HT-29 (cell line): ENCODE data around the gene SUSD2. TPM values are rescaled to one million over a fixed set of nuclear protein-coding genes. Genes with fewer than 3 reads are reported as not detected.
"Not testable (repeated sequence)": the region's sequence is repeated elsewhere in the genome, so short reads cannot be mapped to it uniquely, and the experiment has no call there.

ENCODE experiments used
- DNase-seq: peaks from one replicate; pipeline ENCODE4 v3.0.0-alpha.2; 2015; ENCODE audit warnings: low spot score
- total RNA-seq: library from RNA; depleted of rRNA; stranded (reverse); fragments of >200 nt; shearing (Covaris generic); gene quantifications from 2 replicates; pipeline ENCODE4 v1.2.3, GENCODE V29; 2014

Gene SUSD2
- total RNA-seq, 1 experiment from 2014 or later, result 1.2 TPM

GRCh38 chr22:24213111-24213510 is 31.8 kb downstream of the SUSD2 start:
- DNase-seq, result not testable (repeated sequence)

GRCh38 chr22:24214467-24215285 is 33.4 kb downstream of the SUSD2 start:
- no peak for DNase-seq

DNA sequence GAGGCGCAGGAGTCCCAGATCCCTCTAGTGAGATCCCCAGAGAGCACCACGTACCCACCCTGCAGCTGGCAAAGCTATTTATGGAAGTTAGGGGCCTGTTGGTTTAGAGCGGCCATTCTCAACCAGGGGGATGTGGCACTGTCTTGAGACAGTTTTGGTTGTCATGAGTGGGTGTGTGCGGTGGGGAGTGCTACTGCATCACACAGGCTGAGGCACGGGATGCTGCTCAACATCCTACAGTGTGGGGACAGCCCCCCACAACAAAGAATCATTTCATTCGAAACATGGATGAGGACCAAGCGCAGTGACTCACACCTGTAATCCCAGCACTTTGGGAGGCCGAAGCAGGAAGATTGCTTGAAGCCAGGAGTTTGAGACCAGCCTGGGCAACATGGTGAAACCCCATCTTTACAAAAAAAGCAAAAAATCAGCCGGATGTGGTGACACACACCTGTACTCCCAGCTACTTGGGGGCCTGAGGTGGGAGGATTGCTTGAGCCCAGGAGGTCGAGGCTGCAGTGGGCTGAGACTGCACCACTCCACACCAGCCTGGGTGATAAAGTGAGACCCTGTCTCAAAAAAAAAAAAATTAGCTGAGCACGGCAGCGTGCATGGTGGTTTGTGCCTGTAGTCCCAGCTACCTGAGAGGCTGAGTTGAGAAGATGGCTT is 35.4 kb downstream of the SUSD2 start:
- no peak for DNase-seq

- DNase-seq, result no peak
Measured at GRCh38 chr22:24217384-24217783, 36.1 kb downstream of the SUSD2 start.

- no peak for DNase-seq
Measured at GRCh38 chr22:24219750-24220149, 38.5 kb downstream of the SUSD2 start.

- no peak for DNase-seq
Measured at GRCh38 chr22:24224468-24224867, 43.2 kb downstream of the SUSD2 start.

- DNase-seq, result no peak
Measured at GRCh38 chr22:24225044-24225601, 43.8 kb downstream of the SUSD2 start.

DNA sequence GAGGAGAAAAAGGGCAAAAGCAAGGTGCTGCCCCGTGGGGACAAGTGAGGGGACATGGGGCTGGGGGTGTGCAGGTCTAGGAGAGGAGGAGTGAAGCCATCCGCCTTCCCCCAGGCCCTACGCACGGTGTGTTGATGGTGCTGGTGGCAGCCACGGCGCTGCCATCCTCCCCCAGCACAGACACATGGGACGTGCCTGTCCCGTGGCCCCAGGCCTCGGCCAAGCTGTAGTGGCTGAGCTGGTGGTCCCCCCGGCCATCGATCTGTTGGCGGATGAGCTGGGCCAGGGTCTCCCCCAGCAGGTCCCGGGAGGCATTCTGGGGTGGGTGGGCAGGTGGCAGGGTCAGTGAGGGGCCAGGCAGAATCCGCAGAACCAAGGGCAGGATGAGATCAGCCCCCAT is 44.7 kb downstream of the SUSD2 start:
- no peak for DNase-seq

DNA sequence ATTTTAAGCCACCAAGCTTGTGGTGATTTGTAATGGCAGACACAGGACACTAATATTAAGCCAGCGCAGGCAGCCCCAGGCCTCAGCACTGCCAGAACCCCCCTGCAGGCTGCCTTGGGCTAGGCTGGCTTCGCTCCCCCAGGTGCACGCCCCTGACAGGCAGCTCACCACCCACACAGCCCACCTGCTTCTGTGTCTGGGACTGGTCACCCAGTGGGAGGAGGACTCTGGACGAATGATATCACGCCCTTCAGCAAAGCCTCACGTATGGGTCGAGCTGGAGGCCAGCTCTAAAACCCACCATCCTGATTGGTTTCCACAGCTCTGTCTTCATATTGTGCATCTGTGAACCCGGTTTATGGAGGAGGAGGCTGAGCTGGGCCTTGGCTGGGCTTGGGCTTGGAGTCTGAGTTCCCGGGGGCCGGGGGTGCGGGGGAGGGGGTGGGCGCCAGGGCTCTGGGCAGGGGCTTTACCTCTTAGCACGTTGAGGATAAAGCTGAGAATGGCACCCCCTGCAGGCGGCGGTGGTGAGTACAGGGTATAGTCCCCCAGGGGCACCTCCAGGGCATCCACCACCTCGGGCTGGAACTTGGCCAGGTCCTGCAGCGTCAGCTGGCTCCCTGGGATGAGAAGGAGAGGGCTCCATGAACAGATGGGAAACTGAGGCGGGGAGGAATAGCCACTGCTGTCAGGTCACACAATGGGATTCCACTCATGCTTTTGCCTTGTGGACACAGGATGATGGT is 49.8 kb downstream of the SUSD2 start:
- peak; percentile 30 for DNase-seq

DNA sequence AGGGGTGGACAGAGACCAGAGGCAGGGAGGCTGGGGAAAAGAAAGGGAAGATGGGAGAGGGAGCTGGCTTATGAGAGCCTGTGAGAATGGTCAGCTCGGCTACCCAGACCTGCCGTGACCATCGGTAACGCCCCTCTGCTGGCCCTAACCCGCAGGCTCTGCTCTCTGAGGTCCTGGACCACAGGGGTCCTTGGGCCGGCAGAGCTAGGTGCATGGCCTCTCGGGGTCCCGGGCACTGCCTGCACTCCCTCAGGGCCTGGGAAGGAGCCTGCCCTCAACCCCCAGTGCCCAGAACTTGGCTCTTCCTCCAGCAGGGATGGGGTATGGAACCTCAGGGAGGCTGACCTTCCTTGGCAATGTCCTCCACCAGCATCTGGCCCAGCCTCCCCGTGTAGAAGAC is 50.4 kb downstream of the SUSD2 start:
- DNase-seq, result no peak

- DNase-seq, result no peak
Measured at GRCh38 chr22:24232124-24232523, 50.8 kb downstream of the SUSD2 start.

DNA sequence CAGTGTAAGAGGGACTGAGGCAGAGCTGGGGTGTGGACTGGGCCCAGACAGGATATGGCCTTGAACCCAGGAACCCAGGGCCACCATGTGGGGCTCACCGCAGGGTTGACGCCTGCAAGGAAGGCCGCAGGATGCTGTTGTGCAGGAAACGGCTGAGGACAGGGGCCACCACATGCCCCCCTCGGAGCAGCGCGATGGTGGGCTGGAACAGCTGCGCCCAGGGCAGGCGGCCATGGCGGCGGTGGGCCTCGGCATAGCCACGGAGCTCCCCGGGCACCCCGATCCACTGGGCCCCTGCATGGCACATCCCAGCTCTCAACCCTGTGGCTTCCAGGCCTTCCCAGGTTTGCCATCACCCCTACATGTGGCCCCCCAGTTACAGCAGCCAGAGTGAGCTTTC is 51.4 kb downstream of the SUSD2 start:
- DNase-seq, result no peak

DNA sequence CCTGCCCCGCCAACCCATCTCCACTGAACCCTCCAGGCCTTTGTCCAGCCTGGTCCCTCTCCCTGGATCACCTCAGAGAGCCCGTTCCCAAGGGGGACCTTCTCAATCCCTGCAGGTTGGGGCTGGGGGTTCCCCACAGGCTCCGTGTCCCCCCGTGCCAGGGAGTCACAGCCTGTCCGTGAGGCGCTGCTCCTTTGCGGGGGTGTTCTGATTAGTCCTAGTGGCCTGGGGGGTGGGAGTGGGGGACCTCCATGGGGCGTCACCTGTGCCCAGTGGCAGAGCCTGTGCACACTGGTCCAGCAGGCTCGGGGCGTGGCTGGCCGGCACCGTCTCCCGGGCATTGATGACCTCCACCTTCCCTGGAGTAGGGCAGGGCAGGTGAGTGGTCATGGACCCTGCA is 51.9 kb downstream of the SUSD2 start:
- DNase-seq, result no peak

- DNase-seq, result no peak
Measured at GRCh38 chr22:24233816-24234215, 52.5 kb downstream of the SUSD2 start.

- no peak for DNase-seq
Measured at GRCh38 chr22:24235315-24235714, 54.0 kb downstream of the SUSD2 start.

GRCh38 chr22:24236656-24237055 is 55.4 kb downstream of the SUSD2 start:
- DNase-seq, result no peak

DNA sequence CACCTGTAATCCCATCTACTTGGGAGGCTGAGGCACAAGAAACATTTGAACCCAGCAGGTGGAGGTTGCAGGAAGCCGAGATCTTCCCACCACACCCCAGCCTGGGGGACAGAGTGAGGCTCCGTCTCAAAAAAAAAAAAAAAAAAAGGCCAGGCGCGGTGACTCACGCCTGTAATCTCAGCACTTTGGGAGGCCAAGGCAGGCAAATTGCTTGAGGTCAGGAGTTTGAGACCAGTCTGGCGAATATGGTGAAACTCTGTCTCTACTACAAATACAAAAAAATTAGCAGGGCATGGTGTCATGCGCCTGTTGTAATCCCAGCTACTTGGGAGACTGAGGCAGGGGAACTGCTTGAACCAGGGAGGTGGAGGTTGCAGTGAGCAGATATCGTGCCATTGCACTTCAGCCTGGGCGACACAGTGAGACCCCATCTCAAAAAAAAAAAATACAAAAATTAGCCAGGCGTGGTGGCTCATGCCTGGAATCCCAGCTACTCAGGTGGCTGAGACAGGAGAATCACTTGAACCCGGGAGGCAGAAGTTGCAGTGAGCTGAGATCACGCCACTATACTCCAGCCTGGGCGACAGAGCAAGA is 56.9 kb downstream of the SUSD2 start:
- DNase-seq, result not testable (repeated sequence)
